Purkinje cell (primary cell): Measurements from ENCODE around the gene MXRA5. TPM values are rescaled to one million over a fixed set of nuclear protein-coding genes. Genes with fewer than 3 reads are reported as not detected.

Experiments used
- polyA plus RNA-seq: library from polyadenylated mRNA; unstranded; fragments of >200 nt; fragmentation: Nextera tagmentation; gene quantifications from 2 replicates; pipeline ENCODE4 v1.2.1, GENCODE V29; 2014

MXRA5 gene
- polyA plus RNA-seq: not detected in 2 replicates

DNA sequence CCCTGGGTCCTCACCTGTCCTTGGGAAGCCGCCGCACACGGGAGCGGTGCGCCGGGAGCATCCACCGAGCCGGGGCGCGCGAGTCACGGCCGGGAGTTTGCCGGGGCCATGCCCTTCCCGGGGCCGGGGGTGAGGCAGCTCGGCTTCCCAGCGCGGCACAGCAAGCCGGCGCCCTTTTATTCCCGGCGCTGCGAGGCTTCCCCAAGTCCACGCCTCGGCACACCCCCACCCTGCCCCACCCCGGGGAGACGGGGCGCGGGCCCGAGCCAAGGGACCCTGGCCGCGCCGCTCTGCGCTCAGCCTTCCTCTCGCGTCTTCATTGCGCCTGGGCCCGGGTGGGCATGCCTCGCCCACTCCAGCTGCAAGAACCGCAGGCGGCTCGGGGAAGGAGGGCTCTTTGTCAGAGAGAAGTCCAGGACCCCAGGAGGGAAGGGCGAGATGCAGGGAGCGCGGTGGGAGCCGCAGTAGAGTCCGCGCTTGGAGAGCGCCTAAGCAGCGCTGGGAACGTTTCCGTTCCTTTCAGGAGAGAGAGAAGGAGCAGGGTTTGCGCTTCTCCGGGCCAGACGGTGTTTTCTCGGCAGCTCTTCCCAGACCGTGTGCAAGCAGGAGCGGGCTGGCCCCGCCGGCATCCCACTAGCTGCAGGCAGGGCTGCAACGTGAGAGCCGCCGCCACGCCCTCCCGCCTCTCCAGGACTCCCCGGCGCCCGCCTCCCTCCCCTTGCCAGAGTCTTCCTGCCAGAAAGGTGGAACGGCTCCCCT is at the start of gene MXRA5:
TSS of gene MXRA5 (minus strand) at position 152 of the 759 bp plus-strand sequence. CDS start 2,819 bp downstream, outside the sequence.

